HUDEP-2 (cell line): ENCODE data around the gene XYLB.
A peak's percentile ranks its signal among the peaks of the same experiment; 100 is the strongest.
"Not testable (repeated sequence)": the region's sequence is repeated elsewhere in the genome, so short reads cannot be mapped to it uniquely, and the experiment has no call there.

ENCODE experiments used
- DNase-seq, 76 experiments: peaks; one replicate each; lab custom pipeline; 2025; ENCODE audit not compliant: unreplicated experiment in 76 of 76; lab: John Stamatoyannopoulos, UW

Gene XYLB

DNA sequence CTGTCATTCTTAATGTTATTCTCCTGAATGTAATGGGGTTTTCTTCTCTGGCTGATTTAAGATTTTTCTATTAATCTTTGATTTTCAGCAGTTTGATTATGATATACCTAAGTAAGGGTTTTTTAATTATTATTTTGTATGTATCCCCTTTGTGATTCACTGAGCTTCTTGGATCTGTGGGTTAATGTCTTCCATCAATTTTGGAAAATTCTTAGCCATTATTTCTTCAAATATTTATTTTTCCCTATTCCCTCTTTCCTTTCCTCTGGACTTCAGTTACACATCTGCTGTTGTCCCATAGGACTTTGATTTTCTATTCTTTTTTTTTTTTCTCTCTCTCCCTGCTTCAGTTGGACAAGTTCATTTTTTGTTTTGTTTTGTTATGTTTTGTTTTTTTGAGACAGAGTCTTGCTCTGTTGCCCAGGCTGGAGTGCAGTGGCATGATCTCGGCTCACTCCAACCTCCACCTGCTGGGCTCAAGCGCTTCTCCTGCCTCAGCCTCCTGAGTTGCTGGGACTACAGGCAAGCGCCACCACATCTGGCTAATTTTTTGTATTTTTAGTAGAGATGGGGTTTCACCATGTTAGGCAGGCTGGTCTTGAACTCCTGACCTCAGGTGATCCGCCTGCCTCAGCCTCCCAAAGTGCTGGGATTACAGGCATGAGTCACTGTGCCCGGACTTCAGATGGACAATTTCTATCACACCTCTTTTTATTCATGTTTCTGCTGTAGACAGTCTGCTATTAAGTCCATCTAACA, 40.6 kb downstream of the XYLB start:
- DNase-seq = no peak

DNA sequence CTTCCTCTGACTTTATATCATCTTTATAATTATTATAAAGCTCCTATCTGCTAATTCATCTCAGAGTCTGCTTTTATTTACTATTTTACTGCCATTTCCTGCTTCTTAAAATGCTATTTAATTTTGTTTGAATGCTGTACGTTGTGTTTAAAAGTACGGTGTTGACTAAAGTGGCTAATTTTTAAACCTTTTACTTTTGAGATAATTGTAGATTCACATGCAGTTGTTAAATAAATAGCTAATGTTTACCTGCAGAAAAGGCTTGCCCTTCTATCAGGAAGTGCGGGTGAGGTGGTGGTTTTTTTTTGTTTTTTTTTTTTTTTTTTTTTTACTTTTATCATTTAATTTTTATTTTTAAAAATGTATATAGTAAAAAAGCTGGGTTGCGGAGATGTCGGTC, 41.3 kb downstream of the XYLB start:
- DNase-seq = no peak

DNA sequence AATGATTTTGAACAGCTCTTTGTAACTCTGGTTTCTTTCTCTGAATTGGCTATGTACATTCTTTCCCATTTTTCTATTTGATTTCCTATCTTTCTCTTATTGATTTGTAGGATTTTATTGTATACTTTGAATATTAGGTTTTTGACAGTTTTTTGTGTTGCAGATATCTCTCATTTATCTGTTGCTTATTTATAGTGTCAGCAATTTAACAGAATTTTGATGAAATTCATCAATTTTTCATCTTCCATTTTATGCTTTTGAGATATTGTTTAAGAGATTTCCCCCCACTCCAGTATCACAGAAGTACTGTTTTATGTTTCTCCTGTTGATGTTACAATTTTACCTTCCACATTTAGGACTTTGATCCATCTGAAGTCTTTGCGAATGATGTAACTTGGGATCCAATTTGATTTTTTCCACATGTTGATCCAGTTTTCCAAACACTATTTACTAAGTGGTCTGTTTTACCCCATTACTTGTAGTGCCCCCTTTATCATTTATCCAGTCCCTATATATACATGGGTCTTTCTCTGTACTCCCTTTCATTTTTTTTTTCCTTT, 46.1 kb downstream of the XYLB start:
- no peak for DNase-seq

DNA sequence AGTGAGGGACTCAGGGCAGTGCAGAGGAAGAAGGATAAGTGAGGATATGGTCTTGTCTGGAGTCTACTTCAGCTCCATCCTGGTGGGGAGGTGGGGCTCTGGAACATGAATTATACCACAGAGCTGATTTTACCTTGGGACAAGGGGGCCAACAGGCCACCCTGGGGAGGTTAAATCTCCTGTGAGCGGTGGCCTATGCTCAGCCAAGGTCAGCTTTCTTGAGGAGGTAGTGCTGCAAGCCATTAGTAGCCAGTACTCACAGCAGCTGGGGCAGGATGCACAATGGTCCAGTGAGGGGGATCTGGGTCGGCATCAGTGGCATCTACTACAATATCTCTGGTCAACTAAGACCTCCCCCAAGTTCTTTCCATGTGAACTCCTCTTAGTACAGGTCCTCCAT, 49.7 kb downstream of the XYLB start:
- DNase-seq = no peak

DNA sequence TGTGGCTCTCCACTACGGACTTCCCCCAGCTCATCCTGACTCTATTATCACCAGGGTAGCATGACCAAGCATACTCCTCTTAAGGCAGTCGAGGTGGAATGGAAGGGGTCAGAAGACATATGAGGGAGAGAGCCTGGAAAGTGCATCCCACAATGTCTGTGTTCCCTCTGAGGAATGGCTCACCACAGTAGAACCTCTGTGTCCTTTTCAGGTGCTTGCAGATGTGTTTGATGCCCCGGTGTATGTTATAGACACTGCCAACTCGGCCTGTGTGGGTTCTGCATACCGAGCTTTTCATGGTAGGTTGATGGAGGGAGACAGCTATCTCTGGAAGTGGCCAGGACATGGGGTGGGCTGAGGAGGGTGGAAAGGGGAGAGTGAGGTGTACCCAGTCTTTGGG, 50.3 kb downstream of the XYLB start:
- no peak for DNase-seq

DNA sequence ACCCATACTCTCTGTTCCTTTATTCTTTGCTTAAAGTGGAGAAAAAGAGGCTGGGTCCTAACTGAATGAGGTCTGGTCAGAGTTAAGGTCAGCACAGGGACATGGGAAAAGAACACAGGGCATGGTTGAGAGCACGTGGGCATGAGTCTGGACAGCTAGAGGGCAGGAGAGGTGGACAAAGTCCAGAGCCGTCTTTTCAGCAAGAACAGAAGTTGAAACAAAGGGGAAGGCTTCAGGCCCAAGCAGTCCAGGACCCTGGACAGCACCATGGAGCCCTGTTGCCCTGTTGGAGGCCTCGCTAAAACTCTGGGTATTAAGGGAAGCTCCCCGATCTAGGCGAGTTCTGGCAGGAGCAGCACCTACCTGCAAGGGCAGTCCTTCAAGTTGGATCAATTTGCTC, 50.7 kb downstream of the XYLB start:
- peak in 14 of 76 experiments; percentile 0 to 20 (median 5) for DNase-seq

DNA sequence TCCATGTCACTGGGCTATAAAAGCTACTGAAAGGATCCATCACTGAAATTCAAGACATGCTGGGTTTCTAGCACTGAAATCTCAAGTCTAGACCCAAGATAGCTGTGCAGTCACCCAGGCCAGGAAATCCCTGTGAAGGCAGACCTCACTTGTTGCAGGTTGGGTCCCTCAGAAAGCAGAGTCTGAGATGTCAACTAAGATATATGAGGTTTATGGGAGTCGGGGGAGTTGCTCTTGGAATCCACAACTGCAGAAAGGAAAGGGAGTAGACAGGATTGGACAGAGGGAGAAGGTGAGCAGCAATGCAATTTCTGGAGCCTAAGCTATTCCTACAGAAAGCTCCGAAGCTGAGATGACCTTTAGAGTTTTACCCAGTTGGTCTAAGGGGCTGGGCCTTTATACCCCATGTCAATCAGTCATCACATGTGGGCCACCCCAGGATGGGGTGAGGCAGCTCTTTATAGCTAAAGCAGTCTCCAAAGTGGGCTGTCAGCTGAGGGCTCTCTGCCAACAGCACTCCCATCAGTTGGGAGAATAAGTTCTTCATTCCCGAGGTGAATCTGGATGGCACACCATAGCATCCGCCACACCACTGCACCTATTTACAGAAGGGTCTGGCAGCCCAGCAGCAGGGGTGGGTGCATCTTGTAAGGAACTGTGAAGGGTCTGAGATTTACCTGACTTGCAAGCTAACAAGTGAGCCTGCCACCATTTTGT, 54.8 kb downstream of the XYLB start:
- no peak for DNase-seq

DNA sequence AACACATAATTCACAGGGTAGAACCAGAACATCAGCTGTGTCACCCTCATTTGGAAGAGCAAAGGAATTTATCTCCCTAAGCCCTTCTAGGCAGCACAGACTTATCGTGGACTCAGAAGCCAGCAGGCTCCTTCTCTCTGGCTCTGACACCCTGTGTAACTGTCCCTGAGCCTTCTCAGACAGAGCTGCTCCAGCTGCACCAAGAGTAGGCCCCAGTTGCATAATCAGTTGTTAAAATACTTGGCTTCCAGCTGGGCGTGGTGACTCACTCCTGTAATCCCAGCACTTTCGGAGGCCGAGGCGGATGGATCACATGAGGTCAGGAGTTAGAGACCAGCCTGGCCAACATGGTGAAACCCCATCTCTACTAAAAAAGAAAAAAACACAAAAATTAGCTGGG, 57.7 kb downstream of the XYLB start:
- DNase-seq = no peak

DNA sequence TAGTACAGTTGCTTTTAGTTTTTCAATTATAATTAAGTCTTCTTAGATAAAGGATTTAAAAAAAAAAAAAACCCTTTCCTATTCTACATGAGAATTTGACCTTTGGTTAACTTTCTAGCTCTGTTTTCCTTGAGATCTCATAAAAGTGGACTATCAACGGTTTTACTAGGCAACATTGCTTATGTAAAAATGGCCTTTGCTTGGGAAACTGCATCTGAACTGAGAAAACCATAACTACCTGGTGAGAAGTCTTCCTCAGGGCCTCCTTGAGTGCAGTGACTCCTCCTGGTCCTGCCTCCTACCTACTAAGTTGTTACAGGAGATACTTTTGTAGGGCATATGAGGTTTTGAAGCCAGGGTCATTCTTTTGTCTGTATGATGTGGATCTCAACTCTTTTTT, 65.0 kb downstream of the XYLB start:
- no peak for DNase-seq

DNA sequence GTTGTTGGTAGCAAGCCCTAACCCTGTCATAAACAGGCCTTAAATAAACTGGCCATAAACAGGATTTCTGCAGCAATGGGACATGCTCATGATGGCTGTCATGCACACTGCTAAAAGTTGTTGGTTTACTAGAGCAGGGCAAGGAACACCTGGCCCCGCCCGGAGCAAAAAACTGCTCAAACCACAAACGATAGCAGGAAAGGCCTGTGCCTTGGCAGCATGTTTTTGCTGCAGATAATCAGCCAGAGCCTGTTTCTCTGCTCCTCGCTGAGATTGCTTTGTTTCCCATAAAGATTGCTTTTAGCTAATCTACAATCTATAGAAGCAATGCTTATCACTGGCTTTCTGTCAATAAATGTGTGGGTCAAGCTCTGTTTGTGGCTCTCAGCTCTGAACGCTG, 74.2 kb downstream of the XYLB start:
- DNase-seq = not testable (repeated sequence)

DNA sequence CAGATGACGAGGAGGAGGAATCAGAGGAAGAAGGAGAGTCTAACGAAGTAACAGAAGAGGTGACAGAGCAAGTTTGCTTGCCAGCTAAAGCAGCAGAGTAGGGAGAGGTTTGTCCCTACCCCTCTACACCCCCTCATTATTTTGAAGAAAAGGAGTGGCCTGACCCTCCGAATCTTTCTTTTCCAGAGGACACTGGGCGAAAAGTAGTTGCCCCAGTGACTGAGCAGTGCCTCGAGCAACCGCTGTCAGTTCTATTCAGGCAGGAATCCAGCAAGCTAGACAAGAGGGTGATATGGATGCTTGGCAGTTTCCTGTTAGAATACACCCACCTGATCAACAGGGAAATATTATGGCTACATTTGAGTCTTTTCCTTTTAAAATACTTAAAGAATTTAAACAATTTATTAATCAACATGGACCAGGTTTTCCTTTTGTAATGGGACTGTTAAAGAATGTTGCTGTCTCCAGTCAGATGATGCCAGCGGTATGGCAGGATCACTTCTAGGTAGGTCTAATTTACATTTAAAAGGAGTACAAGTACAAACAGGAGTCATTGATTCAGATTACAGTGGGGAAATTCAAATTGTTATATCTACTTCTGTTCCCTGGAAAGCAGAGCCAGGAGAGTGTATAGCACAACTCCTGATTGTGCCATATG, 75.2 kb downstream of the XYLB start:
- DNase-seq = no peak

DNA sequence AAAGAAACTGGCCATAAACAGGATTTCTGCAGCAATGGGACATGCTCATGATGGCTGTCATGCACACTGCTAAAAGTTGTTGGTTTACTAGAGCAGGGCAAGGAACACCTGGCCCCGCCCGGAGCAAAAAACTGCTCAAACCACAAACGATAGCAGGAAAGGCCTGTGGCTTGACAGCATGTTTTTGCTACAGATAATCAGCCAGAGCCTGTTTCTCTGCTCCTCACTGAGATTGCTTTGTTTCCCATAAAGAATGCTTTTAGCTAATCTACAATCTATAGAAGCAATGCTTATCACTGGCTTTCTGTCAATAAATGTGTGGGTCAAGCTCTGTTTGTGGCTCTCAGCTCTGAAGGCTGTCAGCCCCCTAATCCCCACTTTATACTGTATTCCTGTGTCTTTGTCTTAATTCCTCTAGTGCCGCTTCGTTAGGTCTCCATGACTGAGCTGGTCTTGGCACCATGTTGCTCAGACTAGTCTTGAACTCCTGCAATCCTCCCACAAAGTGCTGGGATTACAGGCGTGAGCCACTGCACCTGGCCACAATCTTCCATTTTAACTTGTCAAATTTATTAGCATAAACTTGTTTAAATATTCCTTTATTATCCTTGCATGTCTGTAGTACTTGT, 80.3 kb downstream of the XYLB start:
- DNase-seq = not testable (repeated sequence)

DNA sequence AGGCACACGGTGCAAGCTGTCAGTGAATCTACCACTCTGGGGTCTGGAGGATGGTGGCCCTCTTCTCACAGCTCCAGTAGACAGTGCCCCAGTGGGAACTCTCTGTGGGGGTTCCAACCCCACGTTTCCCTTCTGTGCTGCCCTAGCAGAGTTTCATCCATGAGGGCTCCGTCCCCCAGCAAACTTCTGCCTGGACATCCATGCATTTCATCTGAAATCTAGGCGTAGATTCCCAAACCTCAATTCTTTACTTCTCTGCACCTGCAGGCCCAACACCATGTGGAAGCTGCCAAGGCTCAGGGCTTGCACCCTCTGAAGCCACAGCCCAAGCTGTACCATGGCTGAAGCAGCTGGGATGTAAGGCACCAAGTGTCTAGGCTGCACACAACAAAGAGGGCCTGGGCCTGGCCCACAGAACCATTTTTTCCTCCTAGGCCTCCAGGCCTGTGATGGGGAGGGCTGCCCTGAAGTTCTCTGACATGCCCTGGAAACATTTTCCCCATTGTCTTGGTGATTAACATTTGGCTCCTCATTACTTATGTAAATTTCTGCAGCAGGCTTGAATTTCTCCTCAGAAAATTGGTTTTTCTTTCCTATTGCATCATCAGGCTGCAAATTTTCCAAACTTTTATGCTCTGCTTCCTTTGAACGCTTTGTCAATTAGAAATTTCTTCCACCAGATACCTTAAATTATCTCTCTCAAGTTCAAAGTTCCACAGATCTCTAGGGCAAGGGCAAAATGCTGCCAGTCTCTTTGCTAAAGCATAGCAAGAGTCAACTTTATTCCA, 86.5 kb downstream of the XYLB start:
- DNase-seq = not testable (repeated sequence)

DNA sequence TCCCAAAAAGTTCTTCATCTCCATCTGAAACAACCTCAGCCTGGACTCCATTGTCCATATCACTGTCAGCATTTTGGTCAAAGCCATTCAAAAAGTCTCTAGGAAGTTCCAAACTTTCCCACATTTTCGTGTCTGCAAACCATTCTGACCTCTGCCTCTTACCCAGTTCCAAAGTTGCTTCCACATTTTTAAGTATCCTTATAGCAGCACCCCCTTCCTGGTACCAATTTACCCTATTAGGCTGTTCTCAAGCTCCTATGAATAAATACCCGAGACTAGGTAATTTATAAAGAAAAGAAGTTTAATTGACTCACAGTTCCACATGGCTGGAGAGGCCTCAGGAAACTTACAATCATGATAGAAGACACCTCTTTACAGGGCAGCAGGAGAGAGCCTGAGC, 87.1 kb downstream of the XYLB start:
- not testable (repeated sequence) for DNase-seq

DNA sequence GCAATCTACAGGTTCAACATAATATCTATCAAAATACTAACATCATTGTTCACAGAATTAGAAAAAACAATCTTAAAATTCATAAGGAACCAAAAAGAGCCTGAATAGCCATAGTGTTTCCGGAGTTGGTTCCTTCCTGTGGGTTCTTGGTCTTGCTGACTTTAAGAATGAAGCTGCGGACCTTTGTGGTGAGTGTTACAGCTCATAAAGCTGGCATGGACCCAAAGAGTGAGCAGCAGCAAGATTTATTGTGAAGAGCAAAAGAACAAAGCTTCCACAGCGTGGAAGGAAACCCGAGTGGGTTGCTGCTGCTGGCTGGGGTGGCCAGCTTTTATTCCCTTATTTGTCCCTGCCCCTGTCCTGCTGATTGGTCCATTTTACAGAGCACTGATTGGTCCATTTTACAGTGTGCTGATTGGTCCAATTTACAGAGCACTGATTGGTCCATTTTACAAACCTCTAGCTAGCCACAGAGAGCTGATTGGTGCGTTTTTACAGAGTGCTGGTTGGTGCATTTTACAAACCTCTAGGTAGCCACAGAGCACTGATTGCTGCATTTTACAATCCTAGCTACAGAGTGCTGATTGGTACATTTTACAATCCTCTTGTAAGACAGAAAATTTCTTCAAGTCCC, 92.0 kb downstream of the XYLB start:
- DNase-seq = not testable (repeated sequence)

DNA sequence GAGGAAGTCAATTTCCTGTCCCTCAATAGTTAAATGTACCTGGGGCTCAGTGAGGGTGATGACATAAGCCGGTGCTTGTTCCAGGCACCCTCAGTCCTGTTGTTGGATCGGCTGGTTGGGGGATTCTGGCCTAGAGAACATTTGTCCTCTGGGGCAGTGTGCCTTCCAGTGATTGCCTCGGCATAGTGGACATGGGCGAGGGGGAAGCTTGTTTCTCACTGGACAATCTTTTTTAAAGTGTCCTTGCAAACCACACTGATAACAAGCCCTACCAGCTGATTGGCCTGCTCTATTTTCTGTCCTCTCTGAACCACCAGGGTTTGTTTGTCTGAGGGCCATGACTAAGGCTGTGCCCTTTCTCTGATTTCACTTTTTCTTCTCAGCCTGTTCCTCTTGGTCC, 96.6 kb downstream of the XYLB start:
- DNase-seq = not testable (repeated sequence)

DNA sequence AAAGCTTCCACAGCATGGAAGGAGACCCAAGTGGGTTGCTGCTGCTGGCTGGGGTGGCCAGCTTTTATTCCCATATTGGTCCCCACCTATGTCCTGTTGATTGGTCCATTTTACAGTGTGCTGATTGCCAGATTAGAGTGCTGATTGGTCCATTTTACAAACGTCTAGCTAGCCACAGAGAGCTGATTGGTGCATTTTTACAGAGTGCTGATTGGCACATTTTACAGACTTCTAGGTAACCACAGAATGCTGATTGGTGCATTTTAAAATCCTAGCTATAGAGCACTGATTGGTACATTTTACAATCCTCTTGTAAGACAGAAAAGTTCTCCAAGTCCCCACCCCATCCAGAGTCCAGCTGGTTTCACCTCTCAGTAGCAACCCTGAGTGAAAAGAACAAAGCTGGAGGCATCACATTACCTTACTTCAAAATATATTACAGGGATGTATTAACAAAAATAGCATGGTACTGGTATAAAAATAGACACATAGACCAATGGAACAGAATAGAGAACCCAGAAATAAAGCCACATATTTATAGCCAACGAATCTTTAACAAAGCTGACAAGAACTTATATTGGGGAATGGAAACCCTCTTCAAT, 99.6 kb downstream of the XYLB start:
- DNase-seq = no peak

DNA sequence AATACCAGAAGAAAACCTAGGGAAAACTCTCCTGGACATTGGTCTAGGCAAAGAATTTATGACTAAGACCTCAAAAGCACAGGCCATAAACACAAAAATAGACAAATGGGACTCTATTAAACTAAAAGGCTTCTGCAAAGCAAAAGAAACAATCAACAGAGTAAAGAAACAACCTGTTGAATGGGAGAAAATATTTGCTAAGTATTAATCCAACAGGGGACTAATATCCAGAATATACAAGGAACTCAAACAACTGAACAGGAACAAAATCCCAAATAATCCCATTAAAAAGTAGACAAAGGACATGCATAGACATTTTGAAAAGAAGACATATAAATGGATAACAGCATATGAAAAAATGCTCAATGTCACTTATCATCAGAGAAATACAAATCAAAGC, 100.2 kb downstream of the XYLB start:
- DNase-seq = no peak

DNA sequence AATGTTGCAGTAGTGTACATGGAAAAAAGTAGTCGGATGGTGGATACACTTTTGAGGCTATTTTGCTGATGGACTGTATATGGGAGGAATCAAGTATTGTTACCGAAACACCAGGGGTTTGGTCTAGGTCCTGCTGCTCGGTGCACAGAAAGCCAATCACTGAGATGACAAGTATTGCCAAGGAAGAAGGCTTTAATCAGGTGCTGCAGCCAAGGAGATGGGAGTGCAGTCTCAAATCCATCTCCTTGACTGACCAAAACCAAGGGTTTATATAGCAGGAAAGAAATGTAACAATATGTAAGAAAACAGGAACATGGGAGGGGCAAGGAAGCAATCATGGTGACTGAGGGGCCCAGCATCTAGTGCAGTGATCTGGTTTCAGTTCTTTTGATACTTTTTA, 104.3 kb downstream of the XYLB start:
- DNase-seq = no peak
